GM23338 (cell line): Measurements from ENCODE around the gene APOM. TPM values are rescaled to one million over a fixed set of nuclear protein-coding genes. Genes with fewer than 3 reads are reported as not detected.

Experiments used
- ATAC-seq: fragments of 200-7000 bp; cut with Tn5 transposase; 3 replicates; pipeline ENCODE4 v1.9.1; 2020
- DNase-seq: peaks from one replicate; pipeline ENCODE4 v3.0.0-alpha.2; 2015; ENCODE audit warnings: low spot score
- H2AFZ ChIP-seq: fragments of 200-600 bp; sonication (generic); 2 replicates; pipeline ENCODE4 v1.8.0; 2016; ENCODE audit warnings: antibody characterized with exemption, mild to moderate bottlenecking, moderate library complexity
- H3F3A ChIP-seq: fragments of 200-600 bp; sonication (generic); replicated peaks from 2 replicates; pipeline ENCODE4 v1.8.0; 2017; ENCODE audit warnings: antibody characterized with exemption, mixed run types, low read depth
- H3K27ac ChIP-seq: fragments of 200-600 bp; sonication (generic); 2 replicates; pipeline ENCODE4 v1.6.1; 2016; ENCODE audit warnings: low read depth
- H3K27me3 ChIP-seq: fragments of 200-600 bp; sonication (generic); 2 replicates; pipeline ENCODE4 v1.8.0; 2016; ENCODE audit warnings: mild to moderate bottlenecking, mixed run types, moderate library complexity; ENCODE audit not compliant: insufficient read depth
- H3K36me3 ChIP-seq: fragments of 200-600 bp; sonication (generic); 2 replicates; pipeline ENCODE4 v1.8.0; 2016; ENCODE audit warnings: mild to moderate bottlenecking; ENCODE audit not compliant: insufficient read depth
- H3K4me1 ChIP-seq: fragments of 200-600 bp; sonication (generic); 2 replicates; pipeline ENCODE4 v1.8.0; 2016; ENCODE audit warnings: mild to moderate bottlenecking, moderate library complexity; ENCODE audit not compliant: insufficient read depth
- H3K4me2 ChIP-seq: fragments of 200-600 bp; sonication (generic); 2 replicates; pipeline ENCODE4 v1.7.1; 2017; ENCODE audit warnings: mixed run types
- H3K4me3 ChIP-seq: fragments of 200-600 bp; sonication (generic); 2 replicates; pipeline ENCODE4 v1.6.1; 2016; ENCODE audit warnings: mixed run types
- H3K79me2 ChIP-seq: fragments of 200-600 bp; sonication (generic); replicated peaks from 2 replicates; pipeline ENCODE4 v1.8.0; 2017; ENCODE audit warnings: mild to moderate bottlenecking; ENCODE audit not compliant: insufficient read depth
- H3K9me2 ChIP-seq: fragments of 200-600 bp; sonication (generic); 2 replicates; pipeline ENCODE4 v1.8.0; 2017; ENCODE audit not compliant: insufficient read depth
- H4K20me1 ChIP-seq: fragments of 200-600 bp; sonication (generic); replicated peaks from 2 replicates; pipeline ENCODE4 v1.8.0; 2017; ENCODE audit warnings: mild to moderate bottlenecking; ENCODE audit not compliant: insufficient read depth
- H3K27ac Mint-ChIP-seq: 2 replicates; pipeline ENCODE4 v1.8.0; 2020; ENCODE audit warnings: inconsistent platforms, mild to moderate bottlenecking, moderate library complexity, mixed read lengths
- H3K27me3 Mint-ChIP-seq: 3 replicates; pipeline ENCODE4 v1.8.0; 2022; ENCODE audit warnings: low read depth, mild to moderate bottlenecking, moderate library complexity, mixed read lengths, inconsistent platforms; ENCODE audit not compliant: insufficient read depth, poor library complexity
- H3K36me3 Mint-ChIP-seq: 3 replicates; pipeline ENCODE4 v1.8.0; 2021; ENCODE audit warnings: low read depth, mild to moderate bottlenecking, inconsistent platforms, moderate library complexity, mixed read lengths
- H3K4me1 Mint-ChIP-seq: 3 replicates; pipeline ENCODE4 v1.8.0; 2020; ENCODE audit warnings: mild to moderate bottlenecking, inconsistent platforms, mixed read lengths
- H3K4me3 Mint-ChIP-seq: 3 replicates; pipeline ENCODE4 v1.8.0; 2021; ENCODE audit warnings: moderate library complexity, mild to moderate bottlenecking, inconsistent platforms, mixed read lengths
- H3K9me3 Mint-ChIP-seq: 3 replicates; pipeline ENCODE4 v1.8.0; 2020; ENCODE audit warnings: moderate library complexity, mild to moderate bottlenecking, inconsistent platforms, mixed read lengths
- CREB1 ChIP-seq: fragments of 250-450 bp; sonication (Bioruptor Pico); IDR thresholded peaks from 2 replicates; pipeline ENCODE4 v1.5.0; 2020; ENCODE audit warnings: low read depth, mild to moderate bottlenecking, moderate library complexity
- CTCF ChIP-seq, 2 experiments: fragments of 200-600 bp in 1 of 2; sonication (generic) in 1 of 2; conservative IDR thresholded peaks; 2 replicates each; pipeline versions ENCODE4 v1.5.1 to v1.6.1; 2016 to 2017; ENCODE audit warnings: antibody characterized with exemption in 2 of 2, low read depth in 2 of 2, mild to moderate bottlenecking in 2 of 2, moderate library complexity in 1 of 2
- ETS1 ChIP-seq: IDR thresholded peaks from 2 replicates; pipeline ENCODE4 v1.6.1; 2016; ENCODE audit warnings: antibody characterized with exemption
- EZH2 ChIP-seq: fragments of 200-600 bp; sonication (generic); IDR thresholded peaks from one replicate; pipeline ENCODE4 v1.8.0; 2017; ENCODE audit warnings: antibody characterized with exemption, mild to moderate bottlenecking, low read depth; ENCODE audit not compliant: unreplicated experiment
- EZH2phosphoT487 ChIP-seq: fragments of 200-600 bp; sonication (generic); IDR thresholded peaks from one replicate; pipeline ENCODE4 v1.8.1; 2018; ENCODE audit warnings: antibody characterized with exemption; ENCODE audit not compliant: unreplicated experiment
- JUNB ChIP-seq: IDR thresholded peaks from one replicate; pipeline ENCODE4 v1.6.1; 2016; ENCODE audit warnings: antibody characterized with exemption; ENCODE audit not compliant: unreplicated experiment
- POLR2AphosphoS5 ChIP-seq: IDR thresholded peaks from 2 replicates; pipeline ENCODE4 v1.6.1; 2016; ENCODE audit warnings: antibody characterized with exemption, low read depth
- REST ChIP-seq: IDR thresholded peaks from one replicate; pipeline ENCODE4 v1.6.1; 2018; ENCODE audit warnings: antibody characterized with exemption; ENCODE audit not compliant: unreplicated experiment
- STAT1 ChIP-seq: IDR thresholded peaks from one replicate; pipeline ENCODE4 v1.6.1; 2016; ENCODE audit warnings: antibody characterized with exemption; ENCODE audit not compliant: unreplicated experiment
- ZNF114 ChIP-seq: fragments of 250-450 bp; sonication (Bioruptor Pico); IDR thresholded peaks from 2 replicates; pipeline ENCODE4 v1.5.0; 2020; ENCODE audit warnings: mild to moderate bottlenecking, moderate library complexity
- ZNF331 ChIP-seq: fragments of 250-450 bp; sonication (Bioruptor Pico); IDR thresholded peaks from 2 replicates; pipeline ENCODE4 v1.5.0; 2020; ENCODE audit warnings: low read depth, mild to moderate bottlenecking, moderate library complexity
- polyA plus RNA-seq: library from polyadenylated mRNA; unstranded; fragments of >200 nt; fragmentation: Nextera tagmentation; extraction: Ambion mirVana; gene quantifications from 2 replicates; pipeline ENCODE4 v1.2.1, GENCODE V29; 2016
- total RNA-seq: library from RNA; depleted of rRNA; stranded (reverse); fragments of >200 nt; shearing (Covaris generic); gene quantifications from 2 replicates; pipeline ENCODE4 v1.2.3, GENCODE V29; 2014

APOM gene
- total and polyA plus RNA-seq, 2 experiments from 2014 or later = 1.2 to 10.7 TPM

GRCh38 chr6:31630177-31630934, 25.3 kb upstream of the APOM start (continued):
- TF ChIP-seq EZH2phosphoT487 (no peak), POLR2AphosphoS5 (no peak), REST (no peak)

DNA sequence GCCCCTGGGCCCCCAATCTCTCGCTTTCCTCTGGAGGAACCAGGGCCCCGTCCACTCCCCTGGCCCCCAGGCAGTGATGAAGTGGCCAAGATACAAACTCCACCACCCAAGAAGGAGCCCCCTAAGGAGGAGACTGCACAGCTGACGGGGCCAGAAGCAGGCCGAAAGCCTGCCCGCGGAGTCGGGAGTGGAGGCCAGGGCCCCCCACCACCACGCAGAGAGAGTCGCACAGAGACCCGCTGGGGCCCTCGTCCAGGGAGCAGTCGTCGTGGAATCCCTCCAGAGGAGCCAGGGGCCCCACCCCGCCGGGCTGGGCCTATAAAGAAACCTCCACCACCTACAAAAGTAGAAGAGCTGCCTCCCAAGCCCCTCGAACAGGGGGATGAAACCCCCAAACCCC, 24.5 kb upstream of the APOM start:
- DNase-seq (no peak), ATAC-seq (no peak)
- H3F3A ChIP-seq = peaks cover 67% of the 10 kb centered on the region
- peaks cover 49% of the 10 kb centered on the region for H4K20me1 ChIP-seq
- H2AFZ ChIP-seq = no peak overlapping the region
- H3K27me3 ChIP-seq = no peaks in the 10 kb centered on the region
- TF ChIP-seq EZH2phosphoT487 = no peak
- Mint-ChIP-seq H3K4me1 (no peaks in the 10 kb centered on the region), H3K36me3 (peaks cover 99% of the 10 kb centered on the region), H3K27me3 (peaks cover 6% of the 10 kb centered on the region), H3K27ac (no peak overlapping the region), H3K9me3 (no peaks in the 10 kb centered on the region; the same call in 2 of the 3 replicates), H3K4me3 (no peak overlapping the region)
- H3K4me2 ChIP-seq = no peak overlapping the region
- peaks cover 32% of the 10 kb centered on the region for H3K79me2 ChIP-seq
- no peaks in the 10 kb centered on the region for H3K9me2 ChIP-seq
- no peak overlapping the region for H3K27ac ChIP-seq
- peaks cover 78% of the 10 kb centered on the region for H3K36me3 ChIP-seq
- no peaks in the 10 kb centered on the region for H3K4me1 ChIP-seq
- H3K4me3 ChIP-seq = no peak overlapping the region

DNA sequence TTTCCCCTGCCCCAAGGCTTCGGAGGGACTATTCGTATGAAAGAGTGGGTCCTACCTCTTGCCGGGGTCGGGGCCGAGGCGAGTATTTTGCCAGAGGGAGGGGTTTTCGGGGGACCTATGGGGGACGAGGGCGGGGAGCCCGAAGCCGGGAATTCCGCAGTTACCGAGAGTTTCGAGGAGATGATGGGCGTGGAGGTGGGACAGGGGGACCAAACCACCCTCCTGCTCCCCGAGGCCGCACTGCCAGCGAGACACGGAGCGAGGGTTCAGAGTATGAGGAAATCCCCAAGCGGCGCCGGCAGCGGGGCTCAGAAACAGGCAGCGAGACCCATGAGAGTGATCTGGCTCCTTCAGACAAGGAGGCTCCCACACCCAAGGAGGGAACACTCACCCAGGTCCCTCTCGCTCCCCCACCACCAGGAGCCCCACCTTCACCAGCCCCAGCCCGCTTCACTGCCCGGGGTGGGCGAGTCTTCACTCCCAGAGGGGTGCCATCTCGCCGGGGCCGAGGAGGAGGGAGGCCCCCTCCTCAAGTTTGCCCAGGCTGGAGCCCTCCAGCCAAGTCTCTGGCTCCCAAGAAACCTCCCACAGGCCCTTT, 23.9 kb upstream of the APOM start:
- no peaks in the 10 kb centered on the region for H3K4me1 ChIP-seq
- Mint-ChIP-seq H3K4me1 (no peaks in the 10 kb centered on the region), H3K9me3 (no peaks in the 10 kb centered on the region; the same call in 2 of the 3 replicates), H3K36me3 (peaks cover 99% of the 10 kb centered on the region), H3K4me3 (no peak overlapping the region), H3K27ac (no peak overlapping the region), H3K27me3 (peaks cover 3% of the 10 kb centered on the region)
- no peak overlapping the region for H3K4me3 ChIP-seq
- no peak overlapping the region for H2AFZ ChIP-seq
- ATAC-seq = peak; percentile 10
- H3K27ac ChIP-seq = no peak overlapping the region
- peaks cover 51% of the 10 kb centered on the region for H4K20me1 ChIP-seq
- no peaks in the 10 kb centered on the region for H3K27me3 ChIP-seq
- peaks cover 78% of the 10 kb centered on the region for H3K36me3 ChIP-seq
- H3K9me2 ChIP-seq = no peaks in the 10 kb centered on the region
- no peak overlapping the region for H3K4me2 ChIP-seq
- peaks cover 67% of the 10 kb centered on the region for H3F3A ChIP-seq
- peaks cover 26% of the 10 kb centered on the region for H3K79me2 ChIP-seq
- DNase-seq = no peak
- TF ChIP-seq STAT1 = no peak
- no peak for TF ChIP-seq CREB1 (CRISPR knock-in tag)
- TF ChIP-seq EZH2 = no peak
- TF ChIP-seq ZNF114 = no peak
- no peak for TF ChIP-seq JUNB
- no peak for TF ChIP-seq REST
- TF ChIP-seq ETS1 = no peak
- TF ChIP-seq CTCF (conservative IDR thresholded peaks at IDR 0.05; ENCODE audit: low read depth in 2 of 2) = no peak
- no peak for TF ChIP-seq ZNF331 (CRISPR knock-in tag)
- TF ChIP-seq EZH2phosphoT487 = no peak
